ENCODE results near the gene PDGFA. TPM values are rescaled to one million over a fixed set of nuclear protein-coding genes. Genes with fewer than 3 reads are reported as not detected.

PDGFA gene
- total and polyA plus RNA-seq, 7 donors: 9.1 to 30.4 (median 15.9) TPM

- ATAC-seq: no peak
- peaks cover 9% of the 10 kb centered on the region for H3K4me1 ChIP-seq
- H3K36me3 ChIP-seq (ENCODE audit: insufficient read depth in 1 of 2, low read depth in 1 of 2): no peaks in the 10 kb centered on the region
- TF ChIP-seq CTCF (IDR thresholded peaks at IDR 0.05): no peak
- no peak overlapping the region for H3K27ac ChIP-seq
- no peak overlapping the region for H3K4me3 ChIP-seq
- DNase-seq: no peak
- no peaks in the 10 kb centered on the region for H3K9me3 ChIP-seq
- intact Hi-C loops (cut with DNase I): no loop called here
- H3K27me3 ChIP-seq (ENCODE audit: insufficient read depth in 3 of 3, low read length in 2 of 3): peaks cover 0 to 11% (median 0%) of the 10 kb centered on the region in 3 donors
- 59 to 72% (median 67%) methylated on average over 23 to 24 of the region's 24 CpGs for WGBS, 3 donors
These were observed 68.1 kb downstream of the PDGFA start for GRCh38 chr7:451255-452225.

GRCh38 chr7:450741-451140 lies 68.9 kb downstream of the PDGFA start:
- WGBS, 3 donors: 68 to 76% (median 72%) methylated on average over 9 to 10 of the region's 10 CpGs
- Histone ChIP-seq H3K9me3 (no peaks in the 10 kb centered on the region), H3K27me3 (ENCODE audit: insufficient read depth in 3 of 3, low read length in 2 of 3) (peaks cover 0 to 11% (median 0%) of the 10 kb centered on the region in 3 donors), H3K4me3 (no peak overlapping the region), H3K4me1 (peaks cover 9% of the 10 kb centered on the region), H3K27ac (no peak overlapping the region), H3K36me3 (ENCODE audit: insufficient read depth in 1 of 2, low read depth in 1 of 2) (no peaks in the 10 kb centered on the region)
- intact Hi-C loops (cut with DNase I): no loop called here
- no peak for DNase-seq
- ATAC-seq: no peak
- no peak for TF ChIP-seq CTCF (IDR thresholded peaks at IDR 0.05)

GRCh38 chr7:450036-450435 lies 69.6 kb downstream of the PDGFA start:
- ATAC-seq: no peak
- H3K4me1 ChIP-seq: peaks cover 4% of the 10 kb centered on the region
- no peak for TF ChIP-seq CTCF (IDR thresholded peaks at IDR 0.05)

GRCh38 chr7:449324-450019 lies 70.2 kb downstream of the PDGFA start:
- DNase-seq: no peak
- WGBS, 3 donors: 70 to 74% (median 70%) methylated on average over 17 of the region's 17 CpGs
- no peak for TF ChIP-seq CTCF (IDR thresholded peaks at IDR 0.05)
- no peak for ATAC-seq
- Histone ChIP-seq H3K36me3 (ENCODE audit: insufficient read depth in 1 of 2, low read depth in 1 of 2) (no peaks in the 10 kb centered on the region), H3K4me3 (no peak overlapping the region), H3K27me3 (ENCODE audit: insufficient read depth in 3 of 3, low read length in 2 of 3) (peaks cover 0 to 11% (median 0%) of the 10 kb centered on the region in 3 donors), H3K27ac (no peak overlapping the region), H3K4me1 (peaks cover 4% of the 10 kb centered on the region), H3K9me3 (no peaks in the 10 kb centered on the region)
- intact Hi-C loops (cut with DNase I): no loop called here

More at GRCh38 chr7:450036-450435, 69.6 kb downstream of the PDGFA start:
- no peak overlapping the region for H3K27ac ChIP-seq
- peaks cover 0 to 11% (median 0%) of the 10 kb centered on the region in 3 donors for H3K27me3 ChIP-seq (ENCODE audit: insufficient read depth in 3 of 3, low read length in 2 of 3)
- H3K9me3 ChIP-seq: no peaks in the 10 kb centered on the region
- H3K36me3 ChIP-seq (ENCODE audit: insufficient read depth in 1 of 2, low read depth in 1 of 2): no peaks in the 10 kb centered on the region
- WGBS, 3 donors: 88 to 91% (median 91%) methylated on average over 11 of the region's 11 CpGs
- H3K4me3 ChIP-seq: no peak overlapping the region
- DNase-seq: no peak
- intact Hi-C loops (cut with DNase I): no loop called here
